ENCODE results near the gene LCOR.

DNA sequence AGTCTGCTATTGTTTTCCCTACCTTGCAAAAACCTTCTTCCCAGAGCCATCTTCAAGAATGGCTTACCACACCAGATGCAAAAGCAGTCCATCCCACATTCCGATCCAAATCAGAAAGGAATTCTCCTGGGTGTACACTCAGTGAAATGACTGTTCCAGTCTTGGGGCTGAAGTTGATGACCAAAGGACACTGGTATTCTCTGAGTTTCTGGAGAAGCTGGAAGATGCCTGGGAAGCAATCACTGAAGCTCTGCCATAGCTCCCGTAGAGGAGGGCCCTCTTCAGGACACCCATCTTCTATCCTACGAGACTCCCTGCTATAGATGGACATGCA, 155.7 kb downstream of the LCOR start:
- TF ChIP-seq CTCF (conservative IDR thresholded peaks at IDR 0.05; ENCODE audit: low read depth, low read length): no peak
- TF ChIP-seq, protein P1, sequence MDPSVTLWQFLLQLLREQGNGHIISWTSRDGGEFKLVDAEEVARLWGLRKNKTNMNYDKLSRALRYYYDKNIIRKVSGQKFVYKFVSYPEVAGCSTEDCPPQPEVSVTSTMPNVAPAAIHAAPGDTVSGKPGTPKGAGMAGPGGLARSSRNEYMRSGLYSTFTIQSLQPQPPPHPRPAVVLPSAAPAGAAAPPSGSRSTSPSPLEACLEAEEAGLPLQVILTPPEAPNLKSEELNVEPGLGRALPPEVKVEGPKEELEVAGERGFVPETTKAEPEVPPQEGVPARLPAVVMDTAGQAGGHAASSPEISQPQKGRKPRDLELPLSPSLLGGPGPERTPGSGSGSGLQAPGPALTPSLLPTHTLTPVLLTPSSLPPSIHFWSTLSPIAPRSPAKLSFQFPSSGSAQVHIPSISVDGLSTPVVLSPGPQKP (IDR thresholded peaks at IDR 0.05; ENCODE audit: borderline replicate concordance, low read depth, low read length): no peak
- no peak for TF ChIP-seq USF2 (IDR thresholded peaks at IDR 0.05; ENCODE audit: low read depth, low read length)
- TF ChIP-seq MAZ (IDR thresholded peaks at IDR 0.05; ENCODE audit: borderline replicate concordance, low read depth, low read length): no peak
- TF ChIP-seq POLR2A (IDR thresholded peaks at IDR 0.05; ENCODE audit: low read depth, low read length): no peak
- TF ChIP-seq MXI1 (IDR thresholded peaks at IDR 0.05; ENCODE audit: borderline replicate concordance, low read depth, low read length): no peak

Measured in IMR-90 (cell line).